ENCODE data around the gene NELFB.

NELFB gene

DNA sequence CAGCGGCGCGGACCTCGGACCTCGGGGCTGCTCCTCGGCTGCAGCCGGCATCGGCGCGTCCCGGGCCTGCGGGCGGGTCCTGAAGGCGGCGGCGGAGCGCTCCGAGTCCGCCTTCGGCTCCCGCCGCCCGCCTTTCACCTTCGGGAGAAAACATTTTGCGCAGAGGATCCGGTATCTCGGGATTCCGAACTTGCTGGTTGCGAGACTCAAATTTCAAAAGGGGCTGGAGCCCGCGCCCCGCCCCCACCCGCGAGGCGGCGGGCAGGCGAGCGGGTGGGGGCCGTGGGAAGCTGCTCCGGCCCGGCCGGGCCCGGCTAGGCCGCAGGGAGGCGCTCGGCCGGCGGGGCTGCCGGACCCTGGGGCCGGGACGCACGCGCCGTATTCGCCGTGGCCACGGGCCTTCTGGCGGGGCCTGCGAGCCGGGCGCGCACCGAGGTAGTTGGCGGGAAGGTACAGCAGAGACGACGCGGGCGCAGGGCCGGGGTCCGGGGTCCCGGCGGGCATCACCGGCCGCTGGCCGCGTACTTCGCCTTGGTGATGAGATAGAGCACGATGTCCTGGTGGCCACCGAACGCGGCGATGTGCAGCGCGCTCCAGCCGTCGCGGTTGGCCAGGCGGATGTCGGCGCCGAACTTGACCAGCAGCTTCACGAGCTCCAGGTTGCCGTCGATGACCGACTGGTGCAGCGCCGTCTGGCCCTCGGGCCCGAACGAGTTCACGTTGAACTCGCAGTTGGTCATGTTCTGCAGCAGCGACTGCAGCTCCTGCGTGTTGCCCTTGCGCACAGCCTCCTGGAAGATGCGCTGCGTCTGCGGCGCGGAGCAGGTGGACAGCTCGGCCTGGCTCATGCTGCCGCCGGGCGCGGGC is 46.2 kb downstream of the NELFB start:
- DNase-seq: peak in 2 of 56 donors; percentile 42 to 43

DNA sequence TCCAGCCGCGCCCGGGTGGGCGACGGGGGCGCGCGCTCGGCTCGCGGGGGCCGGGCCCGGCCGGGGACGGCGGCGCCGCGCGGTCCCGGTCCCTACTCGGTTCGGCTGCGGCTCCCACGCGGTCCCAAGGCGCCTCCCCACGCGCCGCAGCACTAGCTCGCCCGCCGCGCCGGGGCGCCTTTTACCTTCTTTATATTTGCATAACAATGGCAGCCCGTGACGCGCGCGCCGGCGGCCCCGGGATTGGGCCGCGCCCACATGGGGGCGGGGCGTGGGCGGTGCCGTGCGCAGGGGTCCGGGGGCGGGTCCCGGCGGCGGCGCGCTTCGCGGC is 47.0 kb downstream of the NELFB start, which contains the start of gene NRARP:
Gene NRARP (minus strand): TSS at position 154 of the 331 bp plus-strand sequence. CDS start 343 bp downstream, outside the sequence.
- DNase-seq: peak in 55 of 56 donors; percentile 34 to 93 (median 73)

DNA sequence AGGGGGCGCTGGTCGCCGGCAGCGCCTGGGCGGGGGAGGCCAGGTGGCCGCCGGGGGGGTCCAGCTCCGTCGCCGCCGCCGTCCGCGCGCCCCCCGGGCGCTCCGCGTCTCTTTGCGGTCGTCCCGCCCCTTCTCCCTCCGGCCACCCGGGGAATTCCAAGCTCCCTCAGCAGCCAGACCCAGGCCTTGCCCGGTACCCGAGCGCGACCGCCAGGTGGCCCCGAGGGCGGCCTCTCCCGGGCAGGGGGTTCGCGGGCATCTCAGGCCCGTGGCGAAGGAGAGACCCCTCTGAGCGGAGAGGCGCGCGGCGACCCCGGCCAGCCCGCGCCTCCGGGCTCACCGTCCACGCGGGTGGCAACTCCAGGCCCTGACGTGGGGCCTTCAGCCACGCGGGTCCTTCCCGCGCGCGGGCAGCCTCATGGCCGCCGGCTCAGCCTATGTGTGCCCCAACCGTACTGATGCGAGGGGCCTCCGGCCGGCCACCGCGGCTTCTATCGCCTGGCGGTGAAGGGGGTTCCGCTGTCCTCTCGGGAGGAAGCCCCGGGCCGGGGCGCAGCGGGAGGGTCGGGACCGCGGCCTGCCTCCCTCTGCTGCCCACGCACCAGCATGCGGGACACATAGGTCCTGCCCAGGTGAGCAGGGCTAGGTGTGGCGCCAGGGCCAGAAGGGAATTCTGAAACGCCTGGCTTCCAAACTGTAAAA is 47.5 kb downstream of the NELFB start:
- no peak for DNase-seq

DNA sequence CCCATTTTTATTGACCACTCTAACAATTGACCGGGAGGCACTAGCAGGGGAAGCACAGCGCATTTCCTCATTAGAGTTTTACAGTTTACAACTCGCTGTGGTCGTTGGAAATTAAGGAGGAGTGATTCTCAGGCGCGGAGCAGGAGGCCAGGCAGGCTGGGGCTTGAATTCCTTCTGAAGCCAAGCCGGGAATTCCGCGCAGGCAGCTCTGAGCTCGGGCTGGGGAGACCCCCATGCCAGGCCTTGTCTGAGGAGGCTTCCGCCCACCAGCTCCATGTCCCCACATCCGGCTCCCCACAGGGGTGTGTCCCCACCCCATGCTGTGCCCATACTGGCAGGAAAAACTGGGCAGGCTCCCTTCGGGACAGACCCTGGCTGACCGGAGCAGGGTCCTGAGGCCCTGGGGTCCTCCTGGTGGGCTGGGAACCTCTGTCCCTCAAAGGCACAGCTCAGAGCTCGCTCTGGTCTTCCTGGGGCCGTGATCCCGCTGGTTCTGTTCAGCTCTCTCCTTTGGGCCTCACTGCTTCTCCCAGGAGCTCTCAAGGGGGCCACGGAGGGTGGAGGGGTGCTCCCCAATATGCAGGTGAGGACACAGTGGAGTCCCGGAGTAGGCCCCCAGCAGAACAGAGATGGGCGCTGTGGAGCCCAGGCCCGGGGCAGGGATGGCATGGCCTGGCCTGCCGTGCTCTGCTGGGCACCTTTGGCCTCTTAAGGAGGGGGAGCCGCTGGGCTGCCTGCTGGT is 48.2 kb downstream of the NELFB start:
- DNase-seq: no peak

DNA sequence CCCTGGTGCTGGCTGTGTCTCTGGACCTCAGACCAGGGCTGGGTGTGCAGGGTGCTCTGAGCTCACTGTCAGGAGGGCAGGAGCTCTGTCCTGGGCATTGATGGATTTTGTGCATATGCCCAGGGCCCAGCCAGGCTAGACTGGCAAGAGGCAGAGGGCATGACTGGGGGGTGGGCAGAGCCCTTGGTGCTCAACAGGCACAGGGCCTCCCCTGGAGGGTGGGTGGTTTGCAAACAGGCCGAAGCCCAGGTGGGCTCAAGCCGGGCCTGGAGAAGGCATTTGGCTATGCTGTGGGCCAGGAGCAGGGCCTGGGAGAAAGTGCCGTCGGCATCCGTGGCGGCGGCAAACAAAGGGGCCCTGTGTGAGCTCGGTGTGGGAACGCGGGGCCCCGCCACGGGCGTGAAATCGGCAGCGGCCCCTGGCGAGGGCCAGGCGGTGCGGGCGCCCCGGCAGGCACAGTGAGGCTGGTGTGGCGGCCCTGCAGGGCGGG is 48.8 kb downstream of the NELFB start:
- peak in 7 of 56 donors; percentile 20 to 64 (median 53) for DNase-seq

DNA sequence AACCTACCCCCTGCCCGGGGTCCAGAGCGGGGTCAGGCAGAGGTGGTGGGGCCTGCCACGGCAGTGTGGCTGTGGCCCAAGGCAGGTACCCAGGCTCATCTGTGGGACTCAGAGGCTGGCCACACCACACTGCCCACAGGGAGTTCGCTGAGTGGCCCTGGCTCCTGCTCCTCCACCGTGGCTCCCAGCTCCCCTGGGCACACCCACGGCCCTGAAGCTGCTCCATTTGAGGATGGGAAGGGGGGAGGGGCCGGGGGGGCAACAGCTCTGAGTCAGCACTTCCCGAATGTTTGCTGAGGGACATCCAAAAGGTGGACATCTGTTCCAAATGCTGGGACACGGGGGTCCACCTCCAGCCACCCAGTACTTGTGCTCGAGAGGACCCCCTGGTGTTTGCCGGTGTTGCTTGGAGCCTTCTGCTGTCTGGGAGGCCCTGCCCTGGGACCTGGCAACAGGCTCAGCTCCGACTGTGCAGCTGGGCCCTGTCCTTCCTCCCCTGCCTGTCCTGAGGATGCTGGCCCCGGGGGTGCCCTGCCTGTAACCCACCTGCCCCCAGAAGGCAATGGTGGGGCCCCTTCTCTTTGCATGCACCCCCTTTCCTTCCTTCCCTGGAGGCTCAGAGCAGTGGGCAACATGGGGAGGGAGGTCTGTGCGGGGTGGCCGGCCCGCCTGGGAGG is 49.4 kb downstream of the NELFB start:
- DNase-seq: no peak

DNA sequence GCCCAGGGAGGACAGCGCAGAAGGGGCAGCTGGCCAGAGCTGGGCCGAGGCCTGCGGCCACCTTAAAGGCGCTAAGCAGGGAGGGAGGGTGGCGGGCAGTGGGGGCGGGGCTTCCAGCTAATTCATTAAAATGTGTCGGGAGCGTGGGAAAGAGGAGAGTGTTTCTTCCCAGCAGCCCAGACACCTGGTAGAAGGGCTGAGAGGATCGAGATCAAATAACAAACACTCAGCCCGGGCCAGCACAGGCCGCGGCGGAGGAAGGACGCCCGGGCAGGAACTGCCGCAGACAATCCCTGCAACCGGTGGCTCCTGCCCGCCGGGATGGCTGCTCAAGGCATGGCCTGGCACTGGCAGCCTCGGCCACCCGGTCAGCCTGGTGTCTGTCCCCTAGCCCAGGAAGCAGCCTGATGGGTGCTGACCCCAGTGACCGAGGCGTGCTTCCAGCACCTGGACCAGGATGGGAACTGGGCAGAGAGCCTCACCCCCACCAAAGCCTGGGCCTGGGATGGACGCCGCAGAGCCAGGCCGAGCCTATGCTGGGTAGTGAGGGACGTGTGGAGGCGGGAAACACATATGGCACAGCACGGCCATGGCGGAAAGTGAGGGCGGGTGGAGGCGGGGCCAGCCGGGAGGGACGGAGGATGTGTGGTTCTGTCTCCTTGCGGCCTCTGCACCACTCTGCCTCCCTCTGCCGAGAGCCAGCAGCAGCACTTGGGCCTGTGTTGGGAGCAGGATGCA is 50.1 kb downstream of the NELFB start:
- peak in 25 of 56 donors; percentile 20 to 69 (median 53) for DNase-seq

DNA sequence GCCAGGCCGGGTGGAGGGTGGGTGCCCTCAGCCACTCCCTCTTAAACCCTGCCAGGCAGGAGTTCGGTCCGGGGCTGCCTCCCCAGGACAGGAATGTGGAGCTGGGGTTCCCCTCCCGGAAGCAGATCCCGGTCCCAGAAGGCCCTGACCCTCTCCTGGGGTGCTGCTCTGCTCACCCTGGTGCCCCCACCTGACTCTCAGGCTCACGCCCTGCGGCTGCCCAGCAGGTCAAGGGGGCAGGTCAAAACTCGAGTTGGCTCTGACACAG is 50.6 kb downstream of the NELFB start:
- no peak for DNase-seq

DNA sequence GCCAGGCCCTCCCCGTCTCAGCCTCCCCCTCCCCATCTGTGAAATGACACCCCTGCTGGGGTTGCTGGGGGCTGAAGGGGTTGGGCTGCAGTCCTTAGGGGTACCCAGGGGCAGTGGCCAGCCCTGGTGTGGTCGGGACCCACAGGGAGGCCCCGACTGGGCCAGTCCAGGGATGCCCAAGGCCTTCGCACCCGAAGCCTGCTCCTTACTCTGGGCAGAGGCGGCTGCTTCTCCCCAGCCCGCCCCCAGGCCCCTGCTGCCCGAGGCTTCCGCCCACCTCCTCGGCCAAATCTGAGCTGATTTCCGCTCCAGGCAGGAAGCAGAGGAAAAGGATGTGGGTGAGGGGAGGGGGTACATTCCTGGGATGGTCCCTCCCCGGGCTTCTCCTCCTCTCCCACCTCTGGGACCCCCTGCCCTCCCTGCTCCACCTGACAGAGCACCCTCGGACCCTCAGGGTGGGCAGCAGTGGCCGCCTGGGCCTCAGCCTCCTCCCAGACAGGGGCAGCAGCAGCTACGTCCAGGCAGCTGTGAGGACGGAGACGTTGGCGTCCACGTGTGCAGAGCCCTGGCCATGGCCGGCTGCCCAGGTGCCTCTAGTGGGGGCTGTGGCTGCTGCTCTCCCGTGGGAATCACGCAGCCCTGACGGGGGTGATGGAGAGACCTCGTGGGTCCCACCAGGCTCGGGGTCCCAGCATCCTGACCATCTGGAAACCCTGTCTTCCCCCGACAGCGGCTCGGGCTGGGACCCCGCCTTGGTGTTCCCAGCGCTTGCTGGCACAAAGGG is 51.1 kb downstream of the NELFB start:
- DNase-seq: no peak

DNA sequence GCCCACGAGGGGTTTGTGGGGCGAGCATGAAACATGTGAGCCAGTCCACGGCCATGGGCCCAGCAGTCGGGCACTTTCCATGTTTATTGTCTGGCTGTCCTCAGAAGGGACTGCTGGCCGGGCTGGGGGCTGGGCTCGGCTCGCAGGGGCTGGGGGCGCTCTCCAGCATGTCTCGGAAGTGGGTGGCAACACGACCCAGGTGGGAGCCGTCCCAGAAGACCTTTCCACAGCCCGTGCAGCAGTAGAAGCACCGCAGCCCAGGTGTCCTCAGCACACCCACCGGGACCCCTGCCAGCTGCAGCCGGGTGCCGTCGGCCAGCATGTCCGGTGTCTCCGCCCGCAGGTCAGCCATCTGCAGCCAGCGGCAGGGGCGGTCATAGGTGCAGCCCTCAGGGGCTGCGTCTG is 51.7 kb downstream of the NELFB start:
- DNase-seq: no peak

DNA sequence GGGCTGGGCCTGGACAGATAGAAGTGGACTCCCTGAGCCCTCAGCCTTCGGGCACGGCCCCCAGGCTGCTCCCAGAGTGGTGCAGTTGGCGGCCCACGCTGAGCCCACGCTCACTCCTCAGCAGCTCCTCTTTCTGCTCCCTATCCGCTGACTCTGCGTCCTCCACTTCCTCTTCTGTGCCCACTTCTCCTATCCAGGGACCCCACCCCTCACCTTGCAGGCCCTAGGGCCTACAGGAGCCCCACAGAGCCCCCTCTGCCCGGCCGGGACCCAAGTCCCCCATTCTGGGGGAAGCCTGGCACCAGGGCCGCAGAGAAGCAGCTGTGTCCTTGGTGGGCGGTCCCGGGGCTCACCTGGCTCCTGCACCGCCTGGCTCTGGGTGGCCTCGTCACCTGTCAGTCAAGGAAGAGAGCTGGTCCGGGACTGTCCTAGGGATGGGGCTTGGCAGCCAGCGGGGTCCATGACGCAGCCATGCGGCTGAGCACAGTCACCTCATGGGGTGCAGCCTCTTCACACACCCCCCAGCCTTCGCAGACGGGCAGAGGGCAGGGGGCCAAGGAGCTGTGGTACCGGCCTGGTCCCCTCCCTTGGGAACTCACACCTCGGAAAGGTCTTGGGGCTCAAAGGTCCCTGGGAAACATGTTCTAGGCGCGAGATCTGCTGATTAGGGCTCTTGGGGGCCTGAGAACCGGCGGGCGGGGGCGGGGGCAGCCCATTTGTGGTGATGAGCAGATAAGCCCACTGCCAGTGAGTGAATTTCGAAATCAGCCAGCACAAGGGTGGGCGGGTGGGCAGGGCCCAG is 52.3 kb downstream of the NELFB start:
- no peak for DNase-seq

DNA sequence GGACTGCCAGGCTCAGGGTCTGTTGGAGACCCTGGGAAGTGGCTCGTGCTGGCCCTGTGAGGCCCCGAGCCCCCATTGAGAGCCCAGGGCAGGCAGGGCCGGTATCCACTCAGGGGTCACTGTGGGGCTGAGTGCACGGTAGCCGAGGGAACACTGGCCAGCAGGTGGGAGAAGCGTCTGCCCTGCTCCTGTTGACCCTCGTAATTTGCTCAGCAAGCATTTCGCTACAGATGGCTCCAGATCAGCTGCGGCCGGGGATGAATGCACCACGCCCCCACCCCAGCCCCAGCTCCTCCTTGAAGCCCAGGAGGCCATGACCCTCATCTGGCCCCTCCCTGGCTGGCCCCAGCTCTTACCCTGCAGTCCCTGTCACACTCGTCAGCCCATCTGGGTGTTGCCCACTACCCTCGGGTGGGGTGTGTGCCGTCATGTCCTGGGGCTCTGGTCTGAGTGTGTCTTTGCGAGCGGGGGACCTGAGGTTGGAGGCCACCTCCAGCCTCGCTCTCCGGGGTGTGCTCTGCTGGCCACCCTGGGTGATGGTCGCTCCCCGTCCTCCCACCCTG is 53.0 kb downstream of the NELFB start:
- DNase-seq: no peak

DNA sequence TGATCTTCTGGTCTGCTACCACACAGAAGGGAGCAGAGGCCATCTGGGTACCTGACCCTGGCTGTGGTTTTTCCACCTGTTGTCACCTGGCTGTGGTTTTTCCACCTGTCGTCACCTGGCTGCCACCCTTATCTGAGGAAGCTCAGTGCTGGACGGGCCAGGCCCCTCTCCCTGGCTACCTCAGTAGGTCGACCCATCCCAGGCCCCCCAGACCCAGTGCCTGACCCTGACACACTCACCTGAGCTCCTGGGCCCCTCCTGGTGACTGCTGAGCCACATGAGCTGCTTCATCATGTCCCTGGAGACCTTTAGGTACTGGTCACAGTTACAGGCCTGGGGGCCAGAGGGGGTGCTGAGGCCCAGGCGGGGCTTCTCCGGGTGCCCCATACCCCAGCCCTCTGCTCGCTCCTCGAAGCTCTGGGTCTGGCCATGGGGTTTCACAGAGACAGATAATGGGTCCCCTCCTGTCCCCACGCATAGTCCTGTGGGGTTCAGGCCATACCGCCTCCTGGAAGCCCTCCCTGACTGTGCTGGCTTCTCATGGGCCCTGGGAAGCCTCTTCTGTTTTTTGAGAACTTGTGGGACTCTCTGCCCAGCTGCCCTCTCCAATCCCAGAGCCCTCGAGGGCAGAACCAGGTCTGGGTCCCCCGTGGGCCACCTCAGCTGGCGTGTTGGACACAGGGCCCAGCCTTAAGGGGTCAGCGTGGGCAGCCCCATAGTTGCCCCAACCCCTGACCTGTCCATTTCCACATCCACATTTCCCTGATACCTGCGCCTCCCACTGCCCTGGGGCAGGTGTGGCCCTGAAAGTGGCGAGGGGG is 54.5 kb downstream of the NELFB start:
- DNase-seq: no peak

DNA sequence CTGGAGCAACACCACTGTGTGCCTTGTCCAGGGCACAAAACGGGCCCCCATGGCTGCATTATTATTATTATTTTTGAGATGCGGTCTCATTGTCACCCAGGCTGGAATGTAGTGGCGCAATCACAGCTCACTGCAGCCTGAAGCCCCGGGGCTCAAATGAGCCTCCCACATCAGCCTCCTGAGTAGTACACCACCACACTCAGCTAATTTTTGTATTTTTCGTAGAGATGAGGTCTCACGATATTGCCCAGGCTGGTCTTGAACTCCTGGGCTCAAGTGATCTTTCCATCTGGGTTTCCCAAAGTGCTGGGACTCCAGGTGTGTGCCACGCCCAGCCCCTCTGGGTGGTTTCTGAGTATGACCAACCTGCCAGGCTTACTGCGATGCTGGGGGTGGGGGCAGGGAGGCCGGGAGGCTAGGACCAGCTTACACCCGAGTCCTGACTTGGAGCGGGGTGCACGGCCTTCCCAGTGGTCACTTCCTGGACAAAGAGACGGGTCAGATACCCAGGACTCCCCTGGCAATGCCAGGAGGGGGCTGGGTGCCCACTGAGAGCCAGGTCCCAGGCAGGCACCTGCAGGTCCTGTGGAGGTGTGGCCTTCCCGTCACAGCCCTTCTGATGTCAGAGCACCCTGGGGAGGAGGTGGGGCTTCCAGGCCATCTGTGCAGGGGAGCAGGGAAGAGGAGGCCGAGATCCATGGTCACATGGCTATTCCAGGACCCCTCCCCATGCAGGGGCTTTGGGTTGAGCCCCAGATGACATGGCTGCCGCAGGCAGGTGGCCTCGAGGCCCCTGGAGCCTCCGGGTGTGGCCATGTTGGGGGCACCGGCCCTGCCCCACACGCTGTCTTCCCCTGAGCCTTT is 55.3 kb downstream of the NELFB start:
- DNase-seq: no peak

DNA sequence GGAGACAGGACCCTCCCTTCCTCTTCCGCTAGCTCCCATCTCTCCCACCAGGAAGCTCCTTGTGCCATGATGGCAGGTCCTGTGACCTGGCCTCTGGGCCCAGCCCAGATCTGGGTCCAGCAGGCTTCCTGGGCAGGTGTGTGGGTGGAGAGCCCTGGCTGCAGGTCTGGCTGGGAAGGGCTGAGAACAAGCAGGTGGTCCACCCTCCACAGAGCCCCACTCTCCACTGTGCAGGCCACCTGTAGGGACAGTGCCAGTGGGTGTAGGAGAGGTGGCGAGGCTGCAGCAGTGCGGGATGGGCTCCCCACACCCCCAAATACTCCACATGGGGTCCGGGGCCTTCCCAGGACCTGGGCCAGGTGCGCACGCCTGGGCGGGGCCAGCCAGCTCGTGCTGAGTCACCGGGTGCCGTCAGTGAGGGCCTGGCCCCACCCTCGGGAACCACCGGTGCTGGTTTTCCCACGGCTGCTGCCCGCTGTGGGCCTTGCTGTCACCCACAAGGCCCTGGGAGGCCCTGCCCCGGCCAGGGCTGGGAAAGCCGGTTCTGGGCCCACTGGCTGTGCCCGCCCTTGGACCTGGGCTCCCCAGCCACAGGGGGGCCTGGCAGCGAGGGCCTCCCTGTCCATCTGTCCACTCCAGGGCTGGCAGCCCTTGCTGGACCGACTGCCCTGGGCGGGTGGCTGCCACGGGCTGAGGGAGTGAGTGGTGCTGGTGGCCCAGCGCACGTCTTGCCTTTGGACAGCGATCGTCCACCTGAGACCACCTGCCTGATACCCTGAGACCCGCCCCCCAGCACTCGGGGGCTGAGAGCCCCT is 56.3 kb downstream of the NELFB start:
- DNase-seq: peak in 1 of 56 donors; percentile 51
